H1 (cell line): ENCODE data around the gene LEMD2. TPM values are rescaled to one million over a fixed set of nuclear protein-coding genes. Genes with fewer than 3 reads are reported as not detected.

Experiments used
- CTCF ChIA-PET: fragments of 300-600 bp; sonication (Branson Sonifier 250); formaldehyde crosslinking; loops from one replicate; lab custom pipeline; 2021; ENCODE audit not compliant: partially characterized antibody; lab: Charles Lee
- POLR2A ChIA-PET: fragments of 300-600 bp; sonication (Branson Sonifier 250); formaldehyde crosslinking; loops from one replicate; lab custom pipeline; 2021; ENCODE audit warnings: inconsistent platforms; ENCODE audit not compliant: partially characterized antibody; lab: Charles Lee
- DNase-seq, 2 experiments: peaks; one replicate each; pipeline versions ENCODE4 v3.0.0 to v3.0.0-alpha.2; 2010 to 2022; ENCODE audit warnings: low spot score in 2 of 2, low read depth in 1 of 2, mixed read lengths in 1 of 2
- FAIRE-seq: peaks from 2 replicates; lab custom pipeline; 2011; peaks lifted over from hg19 to GRCh38; lab: Jason Lieb, UNC
- H2AFZ ChIP-seq: 2 replicates; pipeline ENCODE4 v1.8.1; 2012; ENCODE audit warnings: low read length, inconsistent platforms
- H2AK5ac ChIP-seq: 2 replicates; pipeline ENCODE4 v1.6.1; 2013; ENCODE audit warnings: low read depth, low read length
- H2BK120ac ChIP-seq: replicated peaks from 2 replicates; pipeline ENCODE3; 2013; ENCODE audit warnings: low read depth, low read length, inconsistent platforms
- H2BK12ac ChIP-seq: 2 replicates; pipeline ENCODE4 v1.6.1; 2013; ENCODE audit warnings: low read depth, low read length
- H2BK15ac ChIP-seq: 2 replicates; pipeline ENCODE4 v1.6.1; 2013; ENCODE audit warnings: low read length
- H2BK20ac ChIP-seq: 2 replicates; pipeline ENCODE4 v1.6.1; 2013; ENCODE audit warnings: low read length
- H2BK5ac ChIP-seq: 2 replicates; pipeline ENCODE4 v1.6.1; 2013; ENCODE audit warnings: low read depth, low read length
- H3K14ac ChIP-seq: 2 replicates; pipeline ENCODE4 v1.6.1; 2013; ENCODE audit warnings: inconsistent platforms; ENCODE audit not compliant: insufficient read length
- H3K18ac ChIP-seq: 2 replicates; pipeline ENCODE4 v1.6.1; 2013; ENCODE audit warnings: low read length; ENCODE audit errors: extremely low read depth
- H3K23ac ChIP-seq: 2 replicates; pipeline ENCODE4 v1.6.1; 2013; ENCODE audit warnings: inconsistent platforms; ENCODE audit not compliant: insufficient read length
- H3K23me2 ChIP-seq: 2 replicates; pipeline ENCODE4 v1.6.1; 2013; ENCODE audit warnings: low read depth, low read length
- H3K27ac ChIP-seq: 2 replicates; pipeline ENCODE4 v1.6.1; 2011; ENCODE audit warnings: low read depth, low read length, inconsistent platforms
- H3K27me3 ChIP-seq, 4 experiments: replicated peaks in 1 of 4; 1 replicate in 1 of 4; 2 replicates in 3 of 4; pipeline versions ENCODE4 v1.6.1 to v1.8.1; 2011 to 2013; ENCODE audit warnings: low read length in 3 of 4, mild to moderate bottlenecking in 3 of 4, inconsistent platforms in 2 of 4, mixed read lengths in 2 of 4, moderate library complexity in 1 of 4; ENCODE audit not compliant: control insufficient read depth in 3 of 4, insufficient read depth in 3 of 4; ENCODE audit errors: extremely low read depth in 1 of 4
- H3K36me3 ChIP-seq, 4 experiments: 2 replicates each; pipeline versions ENCODE4 v1.6.1 to v1.8.1; 2011 to 2013; ENCODE audit warnings: mild to moderate bottlenecking in 4 of 4, low read length in 3 of 4, moderate library complexity in 2 of 4, control low read depth in 1 of 4, inconsistent platforms in 1 of 4; ENCODE audit not compliant: insufficient read depth in 4 of 4, control insufficient read depth in 2 of 4
- H3K4ac ChIP-seq: replicated peaks from 2 replicates; pipeline ENCODE3; 2013; ENCODE audit warnings: low read length, low read depth, mixed read lengths, inconsistent platforms; ENCODE audit not compliant: insufficient read length
- H3K4me1 ChIP-seq, 4 experiments: replicated peaks in 1 of 4; 1 replicate in 1 of 4; 2 replicates in 3 of 4; pipeline versions ENCODE4 v1.6.1 to v1.8.1; 2011 to 2013; ENCODE audit warnings: low read length in 3 of 4, inconsistent platforms in 2 of 4, mixed read lengths in 1 of 4; ENCODE audit not compliant: insufficient read depth in 4 of 4, control insufficient read depth in 3 of 4
- H3K4me2 ChIP-seq, 2 experiments: 2 replicates each; pipeline versions ENCODE4 v1.6.1 to v1.8.1; 2011 to 2013; ENCODE audit warnings: low read depth in 2 of 2, low read length in 2 of 2, control low read depth in 1 of 2, inconsistent platforms in 1 of 2, mild to moderate bottlenecking in 1 of 2; ENCODE audit not compliant: insufficient read depth in 1 of 2
- H3K4me3 ChIP-seq, 4 experiments: fragments of 200-600, 300-600 bp in 1 of 4; sonication (generic), shearing (Covaris generic), sonication (Bioruptor Twin) in 1 of 4; 2 replicates each; pipeline versions ENCODE4 v1.5.1 to v1.8.1; 2011 to 2016; ENCODE audit warnings: low read length in 4 of 4, low read depth in 3 of 4, control low read depth in 2 of 4, inconsistent platforms in 2 of 4, mild to moderate bottlenecking in 2 of 4, mixed read lengths in 1 of 4, moderate library complexity in 1 of 4; ENCODE audit not compliant: insufficient read depth in 2 of 4; ENCODE audit errors: extremely low read depth in 1 of 4
- H3K56ac ChIP-seq: replicated peaks from 2 replicates; pipeline ENCODE3; 2013; ENCODE audit warnings: low read depth, mild to moderate bottlenecking, mixed read lengths, low read length, inconsistent platforms; ENCODE audit not compliant: insufficient read length
- H3K79me1 ChIP-seq: 2 replicates; pipeline ENCODE4 v1.6.1; 2013; ENCODE audit warnings: low read depth, low read length, control low read depth
- H3K79me2 ChIP-seq, 2 experiments: 2 replicates each; pipeline versions ENCODE4 v1.6.1 to v1.8.1; 2012 to 2013; ENCODE audit warnings: low read length in 2 of 2, mild to moderate bottlenecking in 2 of 2, inconsistent platforms in 1 of 2; ENCODE audit not compliant: insufficient read depth in 2 of 2, control insufficient read depth in 1 of 2
- H3K9ac ChIP-seq, 4 experiments: replicated peaks in 1 of 4; 1 replicate in 1 of 4; 2 replicates in 3 of 4; pipeline versions ENCODE4 v1.6.1 to v1.8.1; 2011 to 2013; ENCODE audit warnings: low read depth in 3 of 4, low read length in 3 of 4, control low read depth in 2 of 4, mild to moderate bottlenecking in 2 of 4, moderate library complexity in 2 of 4, inconsistent platforms in 1 of 4; ENCODE audit errors: extremely low read depth in 1 of 4
- H3K9me3 ChIP-seq, 2 experiments: 2 replicates each; pipeline versions ENCODE4 v1.6.1 to v1.8.1; 2012 to 2013; ENCODE audit warnings: mild to moderate bottlenecking in 2 of 2, moderate library complexity in 2 of 2, control low read depth in 1 of 2, inconsistent platforms in 1 of 2, low read depth in 1 of 2, low read length in 1 of 2, mixed read lengths in 1 of 2; ENCODE audit not compliant: insufficient read depth in 2 of 2
- H4K20me1 ChIP-seq, 2 experiments: replicated peaks in 1 of 2; 2 replicates each; pipeline versions ENCODE3 to v1.8.1; 2011 to 2013; ENCODE audit warnings: inconsistent platforms in 2 of 2, low read length in 2 of 2, mild to moderate bottlenecking in 1 of 2; ENCODE audit not compliant: insufficient read depth in 2 of 2, control insufficient read depth in 1 of 2
- H4K5ac ChIP-seq: 2 replicates; pipeline ENCODE4 v1.6.1; 2013; ENCODE audit warnings: low read length, low read depth, mixed read lengths, inconsistent platforms; ENCODE audit not compliant: insufficient read length
- H4K8ac ChIP-seq: 2 replicates; pipeline ENCODE4 v1.8.0; 2013; ENCODE audit warnings: mild to moderate bottlenecking, moderate library complexity, low read length, inconsistent platforms; ENCODE audit not compliant: insufficient read depth; ENCODE audit errors: extremely low read depth
- H4K91ac ChIP-seq: replicated peaks from 2 replicates; pipeline ENCODE3; 2013; ENCODE audit warnings: low read length, mixed read lengths, inconsistent platforms; ENCODE audit not compliant: insufficient read length
- CBX8 ChIP-seq: fragments of 300-800, 300-1000 bp; sonication (generic); IDR thresholded peaks from 2 replicates; pipeline ENCODE4 v1.7.1; 2016; ENCODE audit warnings: low read depth, low read length, borderline replicate concordance
- MAFK ChIP-seq: IDR thresholded peaks from 2 replicates; pipeline ENCODE4 v1.6.1; 2012; ENCODE audit warnings: low read depth, mild to moderate bottlenecking, improper control_type of control experiment, low read length
- RAD21 ChIP-seq, 2 experiments: IDR thresholded peaks in 1 of 2; conservative IDR thresholded peaks in 1 of 2; 2 replicates each; pipeline ENCODE4 v1.6.1; 2011; ENCODE audit warnings: low read depth in 2 of 2, low read length in 2 of 2, improper control_type of control experiment in 1 of 2, inconsistent platforms in 1 of 2, mild to moderate bottlenecking in 1 of 2, moderate library complexity in 1 of 2
- TAF7 ChIP-seq: optimal IDR thresholded peaks from 2 replicates; pipeline ENCODE3; 2011; ENCODE audit warnings: low read depth, mild to moderate bottlenecking, inconsistent platforms, low read length, moderate library complexity, borderline replicate concordance
- WGBS, 2 experiments: shearing (Covaris generic) in 1 of 2; methylation state at CpG; one replicate each; pipeline versions ENCODE4 v1.1.6 to v1.1.7; 2013 to 2015; ENCODE audit warnings: low lambda C conversion rate in 2 of 2, mixed read lengths in 2 of 2, inconsistent platforms in 1 of 2, low coverage in 1 of 2, missing lambda C conversion rate in 1 of 2; ENCODE audit not compliant: insufficient replicate concordance in 2 of 2, insufficient coverage in 1 of 2, insufficient read length in 1 of 2; ENCODE audit errors: extremely low coverage in 1 of 2, missing lambda C conversion rate in 1 of 2; 5-methylcytosine and 5-hydroxymethylcytosine counted together
- polyA plus RNA-seq, 7 experiments: library from polyadenylated mRNA; depleted of rRNA in 3 of 7; stranded (reverse) in 5 of 7; unstranded in 2 of 7; fragments of >200 nt in 5 of 7; fragments of 200-250 nt in 2 of 7; gene quantifications; 1 replicate in 5 of 7; 2 replicates in 1 of 7; 4 replicates in 1 of 7; pipeline versions ENCODE4 v1.2.1 to v1.2.3, GENCODE V29; 2011 to 2013; ENCODE audit warnings: missing spikeins in 2 of 7, mixed read lengths in 2 of 7
- total RNA-seq: library from RNA; stranded (reverse); fragmentation: NEBNext Ultra II Directional; extraction: Animal tissue kit (Norgen Biotek cat#: 25700); gene quantifications from 2 replicates; pipeline ENCODE4 v1.2.1, GENCODE V29; 2021
- TF ChIP-seq, protein P1 (sequence below), 3 experiments: IDR thresholded peaks; 1 replicate in 2 of 3; 2 replicates in 1 of 3; pipeline versions ENCODE4 v1.5.1 to v1.6.1; 2011; ENCODE audit warnings: low read length in 3 of 3, mild to moderate bottlenecking in 3 of 3, inconsistent platforms in 2 of 3, low read depth in 1 of 3, moderate library complexity in 1 of 3; ENCODE audit not compliant: insufficient read depth in 1 of 3; ENCODE audit errors: control extremely low read depth in 1 of 3

LEMD2 gene
- total and polyA plus RNA-seq, 2 of the 8 experiments (the other 6 are each of a cell fraction or from before 2014, with no cell fraction given) = 32.7 to 57.3 TPM

DNA sequence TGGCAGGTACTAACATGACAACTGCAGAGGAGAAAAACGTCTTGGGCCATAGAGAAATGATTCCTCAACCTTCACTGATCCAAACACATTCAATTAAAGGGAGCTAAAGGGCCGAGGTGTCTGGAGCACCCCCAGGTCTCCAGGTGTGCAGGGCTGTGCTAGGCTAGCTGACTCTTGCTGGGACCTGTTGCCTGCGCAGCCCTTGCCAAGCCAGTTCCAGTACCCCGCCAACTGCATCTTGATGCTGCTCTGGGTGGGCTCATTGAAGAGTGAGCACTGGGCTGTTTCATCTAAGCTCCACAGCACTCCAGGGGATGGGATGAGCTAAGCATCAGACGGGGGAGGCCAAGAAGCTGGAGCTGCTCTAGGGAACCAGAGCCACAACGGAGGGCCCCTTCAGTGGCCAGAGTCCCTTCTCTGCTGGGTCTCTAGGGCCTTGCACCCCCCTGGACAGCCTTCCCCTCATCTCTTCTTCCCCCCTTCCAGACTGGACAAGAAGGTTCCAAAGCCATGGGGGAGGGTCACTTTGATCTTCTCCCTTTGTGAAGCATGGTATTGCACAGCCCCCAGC lies 15.9 kb downstream of the LEMD2 start:
- Histone ChIP-seq H2BK12ac (no peak overlapping the region), H3K23me2 (no peaks in the 10 kb centered on the region), H3K4ac (no peak overlapping the region), H3K9ac (no peak overlapping the region), H2AFZ (no peak overlapping the region), H3K14ac (no peak overlapping the region), H3K79me1 (no peaks in the 10 kb centered on the region), H3K9me3 (no peaks in the 10 kb centered on the region), H4K8ac (no peak overlapping the region), H3K36me3 (peaks cover 23 to 55% (median 42%) of the 10 kb centered on the region in 4 experiments), H2BK120ac (no peak overlapping the region), H3K27ac (no peak overlapping the region), H3K27me3 (no peaks in the 10 kb centered on the region), H3K18ac (peak overlapping the region; percentile 7; the same call in 1 of the 2 replicates), H4K5ac (no peak overlapping the region), H2BK20ac (no peak overlapping the region), H3K56ac (no peak overlapping the region), H4K91ac (no peak overlapping the region), H2AK5ac (no peak overlapping the region; the same call in none of the 2 replicates), H2BK5ac (peak overlapping the region; percentile 61; the same call in 1 of the 2 replicates), H3K4me1 (peaks cover 10 to 32% (median 22%) of the 10 kb centered on the region in 4 experiments), H3K23ac (no peak overlapping the region), H3K4me2 (no peak overlapping the region), H3K79me2 (no peaks in the 10 kb centered on the region), H4K20me1 (peaks cover 0 to 6% of the 10 kb centered on the region in 2 experiments), H3K4me3 (no peak overlapping the region), H2BK15ac (no peak overlapping the region)
- ChIA-PET CTCF (interaction anchor here (0.8 to 14.3 kb wide), 17 partner anchors 7 to 382 kb away, joined by 4 to 157 read pairs (median 48); partner anchors contain the start of gene IP6K3), POLR2A (interaction anchor here (0.6 to 9.3 kb wide), 6 partner anchors 8 to 643 kb away, joined by 3 to 101 read pairs (median 5); no protein-coding TSS in a partner anchor)
- no peak for TF ChIP-seq RAD21 (IDR thresholded peaks at IDR 0.05 in 1 of 2, conservative IDR thresholded peaks at IDR 0.05 in 1 of 2; ENCODE audit: low read depth in 2 of 2, low read length in 2 of 2)
- TF ChIP-seq, protein P1, sequence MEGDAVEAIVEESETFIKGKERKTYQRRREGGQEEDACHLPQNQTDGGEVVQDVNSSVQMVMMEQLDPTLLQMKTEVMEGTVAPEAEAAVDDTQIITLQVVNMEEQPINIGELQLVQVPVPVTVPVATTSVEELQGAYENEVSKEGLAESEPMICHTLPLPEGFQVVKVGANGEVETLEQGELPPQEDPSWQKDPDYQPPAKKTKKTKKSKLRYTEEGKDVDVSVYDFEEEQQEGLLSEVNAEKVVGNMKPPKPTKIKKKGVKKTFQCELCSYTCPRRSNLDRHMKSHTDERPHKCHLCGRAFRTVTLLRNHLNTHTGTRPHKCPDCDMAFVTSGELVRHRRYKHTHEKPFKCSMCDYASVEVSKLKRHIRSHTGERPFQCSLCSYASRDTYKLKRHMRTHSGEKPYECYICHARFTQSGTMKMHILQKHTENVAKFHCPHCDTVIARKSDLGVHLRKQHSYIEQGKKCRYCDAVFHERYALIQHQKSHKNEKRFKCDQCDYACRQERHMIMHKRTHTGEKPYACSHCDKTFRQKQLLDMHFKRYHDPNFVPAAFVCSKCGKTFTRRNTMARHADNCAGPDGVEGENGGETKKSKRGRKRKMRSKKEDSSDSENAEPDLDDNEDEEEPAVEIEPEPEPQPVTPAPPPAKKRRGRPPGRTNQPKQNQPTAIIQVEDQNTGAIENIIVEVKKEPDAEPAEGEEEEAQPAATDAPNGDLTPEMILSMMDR (IDR thresholded peaks at IDR 0.05; ENCODE audit: control extremely low read depth in 1 of 3, insufficient read depth in 1 of 3, low read depth in 1 of 3, low read length in 3 of 3) = no peak
- no peak for TF ChIP-seq CBX8
- no peak for TF ChIP-seq MAFK
- TF ChIP-seq TAF7 = no peak
- FAIRE-seq (no peak), DNase-seq (no peak)
- WGBS, 2 experiments = 92% methylated on average over 6 of the region's 6 CpGs; no CpG with 5 or more reads in 1 of the 2 experiments
